GM12878 (cell line): Measurements from ENCODE around the gene GADL1.

Experiments used
- CHD1 ChIP-seq: IDR thresholded peaks from 2 replicates; pipeline ENCODE4 v1.6.1; 2012; ENCODE audit warnings: low read depth, low read length, improper control_type of control experiment
- CTCF ChIP-seq, 3 experiments: IDR thresholded peaks in 2 of 3; conservative IDR thresholded peaks in 1 of 3; 2 replicates each; pipeline ENCODE4 v1.5.1; 2011; ENCODE audit warnings: low read depth in 3 of 3, low read length in 3 of 3, mild to moderate bottlenecking in 3 of 3, control low read depth in 2 of 3, moderate library complexity in 2 of 3, inconsistent platforms in 1 of 3, mixed read lengths in 1 of 3; ENCODE audit not compliant: control insufficient read depth in 2 of 3, insufficient read depth in 1 of 3; ENCODE audit errors: extremely low read depth in 1 of 3
- JUND ChIP-seq: IDR thresholded peaks from 2 replicates; pipeline ENCODE4 v1.6.1; 2012; ENCODE audit warnings: low read depth, mild to moderate bottlenecking, low read length, improper control_type of control experiment, moderate library complexity
- POLR2A ChIP-seq: IDR thresholded peaks from 2 replicates; pipeline ENCODE4 v1.6.1; 2011; ENCODE audit warnings: low read depth, mild to moderate bottlenecking, low read length
- SMC3 ChIP-seq: IDR thresholded peaks from 2 replicates; pipeline ENCODE4 v1.6.1; 2011; ENCODE audit warnings: low read length, improper control_type of control experiment, borderline replicate concordance
- TAF1 ChIP-seq: IDR thresholded peaks from 2 replicates; pipeline ENCODE4 v1.6.1; 2011; ENCODE audit warnings: mild to moderate bottlenecking, low read depth, low read length, borderline replicate concordance

DNA sequence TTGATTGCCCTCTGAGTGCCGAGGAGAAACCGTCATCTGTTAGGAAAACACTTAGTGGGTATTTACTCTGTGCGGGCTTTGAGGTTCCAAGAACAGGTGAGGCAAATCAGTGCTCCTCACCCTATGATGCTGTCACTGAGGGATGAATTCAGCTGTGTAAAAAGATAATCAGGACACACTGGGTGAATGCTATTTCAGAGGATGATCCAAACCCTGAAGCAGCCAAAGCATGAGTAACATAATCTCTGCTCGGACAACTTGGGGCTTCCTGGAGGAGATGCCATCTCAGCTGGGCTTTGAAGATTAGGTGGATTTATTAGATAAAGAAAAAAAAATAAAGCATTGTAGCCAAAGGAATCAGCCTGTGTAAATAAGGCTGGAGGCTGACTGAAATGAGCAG, 10.5 kb upstream of the GADL1 start:
- TF ChIP-seq TAF1, result no peak
- no peak for TF ChIP-seq JUND
- TF ChIP-seq POLR2A, result no peak
- TF ChIP-seq SMC3, result no peak
- no peak for TF ChIP-seq CHD1
- TF ChIP-seq CTCF (IDR thresholded peaks at IDR 0.05 in 2 of 3, conservative IDR thresholded peaks at IDR 0.05 in 1 of 3; ENCODE audit: control insufficient read depth in 2 of 3, extremely low read depth in 1 of 3, insufficient read depth in 1 of 3, low read depth in 3 of 3, low read length in 3 of 3), result no peak
